Brain pericyte (primary cell): Measurements from ENCODE around the gene DPEP1.
"Not testable (repeated sequence)": the region's sequence is repeated elsewhere in the genome, so short reads cannot be mapped to it uniquely, and the experiment has no call there.

Experiments used
- DNase-seq: peaks from one replicate; pipeline ENCODE4 v3.0.0-alpha.2; 2012; ENCODE audit warnings: low read depth, low spot score

The DPEP1 gene

DNA sequence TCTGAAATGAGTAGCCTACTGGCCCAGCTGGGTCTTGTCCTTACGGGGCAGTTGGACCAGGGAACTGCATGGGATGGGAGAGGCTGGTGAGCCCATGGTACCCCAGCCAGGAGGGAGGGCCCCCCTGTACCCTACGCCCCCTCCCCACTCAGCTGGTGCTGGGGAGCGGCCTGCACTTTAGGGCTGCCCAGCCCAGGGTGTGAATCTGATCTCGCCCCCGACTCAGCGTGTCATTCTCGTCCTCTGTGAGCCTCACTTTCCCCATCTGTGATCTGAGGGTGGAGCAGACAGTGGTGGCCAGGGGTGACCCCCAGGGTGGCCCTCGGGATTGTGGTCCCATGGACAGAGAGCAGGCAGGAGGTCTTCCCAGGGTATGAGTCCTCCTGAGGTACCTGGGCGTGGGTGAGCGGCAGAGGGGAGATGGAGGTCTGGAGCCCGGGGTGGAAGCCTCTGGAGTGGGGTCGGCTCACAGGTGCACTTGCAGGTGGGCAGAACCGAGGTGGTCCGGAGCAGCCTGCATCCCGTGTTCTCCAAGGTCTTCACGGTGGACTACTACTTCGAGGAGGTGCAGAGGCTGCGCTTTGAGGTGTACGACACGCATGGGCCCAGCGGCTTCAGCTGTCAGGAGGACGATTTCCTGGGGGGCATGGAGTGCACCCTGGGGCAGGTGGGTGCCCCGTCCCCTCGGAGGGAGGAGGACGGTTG lies 36.2 kb upstream of the DPEP1 start:
- DNase-seq, result no peak

DNA sequence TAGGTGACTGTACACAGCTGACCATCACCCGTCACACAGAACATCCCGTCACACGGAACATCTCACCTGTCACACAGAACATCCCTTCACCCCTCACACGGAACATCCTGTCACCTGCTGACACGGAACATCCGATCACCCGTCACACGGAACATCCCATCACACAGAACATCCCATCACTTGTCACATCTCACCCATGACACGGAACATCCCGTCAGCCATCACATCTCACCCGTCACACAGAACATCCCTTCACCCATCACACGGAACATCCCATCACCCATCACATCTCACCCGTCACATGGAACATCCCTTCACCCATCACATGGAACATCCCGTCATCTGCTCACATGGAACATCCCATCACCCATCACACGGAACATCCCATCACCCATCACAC lies 34.1 kb upstream of the DPEP1 start:
- no peak for DNase-seq

DNA sequence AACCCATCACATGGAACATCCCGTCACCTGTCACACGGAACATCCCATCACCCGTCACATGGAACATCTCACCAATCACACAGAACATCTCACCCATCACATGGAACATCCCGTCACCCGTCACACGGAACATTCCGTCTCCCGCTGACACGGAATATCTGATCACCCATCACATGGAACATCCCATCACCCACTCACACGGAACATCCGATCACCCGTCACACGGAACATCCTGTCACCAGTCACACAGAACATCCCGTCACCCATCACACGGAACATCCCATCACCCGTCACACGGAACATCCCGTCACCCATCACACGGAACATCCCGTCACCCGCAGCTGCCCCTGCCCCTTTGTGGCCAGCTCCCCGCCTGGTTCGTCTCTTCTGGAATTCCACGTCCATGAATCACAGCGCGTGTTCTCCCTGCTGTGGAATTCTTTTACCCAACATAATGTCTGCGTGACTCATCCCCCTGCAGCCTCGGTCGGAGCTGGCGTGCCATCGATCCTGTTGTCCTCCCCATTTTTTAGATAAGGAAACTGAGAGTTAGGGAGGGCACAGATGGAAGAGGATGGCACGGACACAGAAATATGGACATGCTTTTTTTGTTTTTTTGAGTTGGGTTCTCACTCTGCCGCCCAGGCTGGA lies 32.3 kb upstream of the DPEP1 start:
- peak; percentile 92 for DNase-seq

DNA sequence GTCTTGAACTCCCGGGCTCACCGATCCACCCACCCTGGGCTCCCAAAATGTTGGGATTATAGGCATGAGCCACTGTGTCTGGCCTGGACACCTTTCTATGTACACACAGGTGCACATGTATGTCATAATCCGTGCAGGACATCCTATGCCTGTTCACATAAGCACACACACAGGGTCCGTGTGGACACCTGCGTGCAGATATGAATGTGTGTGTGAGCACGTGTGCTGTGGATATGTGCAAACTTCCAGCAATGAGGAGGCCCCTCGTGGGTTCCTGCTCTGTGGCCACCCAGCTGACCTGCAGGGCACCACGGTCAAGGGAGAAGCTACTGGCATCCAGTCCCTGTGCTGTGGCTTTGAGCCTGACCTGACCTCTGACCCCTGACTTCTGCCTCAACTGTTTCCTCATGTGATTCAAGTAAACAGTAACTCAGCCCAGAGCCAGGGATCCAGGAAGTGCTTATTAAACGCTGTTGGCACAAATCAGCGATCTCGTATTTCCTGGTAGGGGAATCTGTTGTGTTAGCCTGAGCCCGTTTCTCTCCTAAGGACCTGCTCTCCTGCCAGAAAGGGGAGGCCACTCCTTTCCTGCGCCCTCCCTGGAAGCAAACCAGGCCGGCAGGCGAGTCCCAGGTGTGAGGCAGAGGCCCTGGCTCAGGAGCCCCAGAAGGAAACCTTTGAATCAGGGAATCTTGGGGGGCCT lies 31.4 kb upstream of the DPEP1 start:
- DNase-seq, result no peak

DNA sequence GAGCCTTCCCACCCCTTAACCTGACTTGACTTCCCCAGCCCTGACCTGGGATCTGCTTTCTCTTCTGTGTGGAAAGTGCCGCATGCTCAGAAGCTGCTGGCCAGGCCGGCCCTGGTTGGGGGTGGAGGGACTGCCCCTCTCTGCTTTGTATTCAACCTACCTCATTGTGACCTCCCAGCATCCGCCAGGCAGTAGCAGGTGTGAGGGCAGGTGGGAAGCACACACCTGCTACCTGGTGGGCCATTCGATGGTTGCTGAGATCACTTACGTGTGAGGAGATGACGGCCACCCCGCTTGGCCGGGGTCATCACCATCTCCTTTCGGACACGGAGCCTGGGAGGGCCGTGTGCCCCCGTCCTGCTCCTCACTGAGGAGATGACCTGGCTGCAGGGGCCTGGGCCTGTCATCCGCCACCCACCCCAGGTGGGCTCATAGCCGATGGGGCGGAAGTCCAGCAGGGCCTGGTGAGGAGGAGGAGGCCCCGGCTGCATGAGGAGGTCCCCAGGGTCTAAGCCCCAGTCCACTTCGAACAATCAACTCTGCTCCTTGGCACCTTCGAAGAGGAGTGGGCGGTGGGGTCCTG lies 30.7 kb upstream of the DPEP1 start:
- DNase-seq, result no peak

DNA sequence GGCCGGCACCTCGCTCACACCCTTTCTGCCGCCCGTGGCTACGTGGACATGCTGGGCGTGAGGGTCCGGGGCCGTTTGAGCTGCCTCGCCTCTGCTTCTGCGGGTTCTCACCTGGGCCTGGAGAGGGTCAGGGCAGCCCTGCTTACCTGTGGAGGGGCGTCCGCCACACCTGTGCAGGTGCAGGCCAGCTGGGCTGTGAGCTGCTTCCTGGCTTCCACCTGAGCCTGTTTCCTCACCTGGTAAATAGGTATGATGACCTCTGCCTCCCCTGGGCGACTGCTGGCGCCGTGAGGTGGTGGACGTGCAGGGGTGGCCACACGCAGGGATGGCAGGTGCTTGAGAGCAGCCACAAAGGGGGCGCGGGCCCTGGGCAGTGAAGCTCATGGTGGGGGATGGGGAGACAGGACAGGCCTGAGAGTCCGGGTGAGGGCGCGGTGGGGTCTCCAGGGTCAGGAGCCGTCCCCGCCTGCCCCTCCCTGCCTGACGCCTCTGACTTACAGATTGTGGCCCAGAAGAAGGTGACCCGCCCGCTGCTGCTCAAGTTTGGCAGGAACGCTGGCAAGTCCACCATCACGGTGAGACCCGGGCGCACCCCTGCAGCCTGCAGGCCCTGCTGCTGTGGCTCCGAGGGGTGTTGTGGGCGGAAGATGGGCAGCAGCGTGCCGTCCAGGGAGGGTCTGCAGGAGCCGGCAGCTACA lies 30.1 kb upstream of the DPEP1 start:
- DNase-seq, result no peak

DNA sequence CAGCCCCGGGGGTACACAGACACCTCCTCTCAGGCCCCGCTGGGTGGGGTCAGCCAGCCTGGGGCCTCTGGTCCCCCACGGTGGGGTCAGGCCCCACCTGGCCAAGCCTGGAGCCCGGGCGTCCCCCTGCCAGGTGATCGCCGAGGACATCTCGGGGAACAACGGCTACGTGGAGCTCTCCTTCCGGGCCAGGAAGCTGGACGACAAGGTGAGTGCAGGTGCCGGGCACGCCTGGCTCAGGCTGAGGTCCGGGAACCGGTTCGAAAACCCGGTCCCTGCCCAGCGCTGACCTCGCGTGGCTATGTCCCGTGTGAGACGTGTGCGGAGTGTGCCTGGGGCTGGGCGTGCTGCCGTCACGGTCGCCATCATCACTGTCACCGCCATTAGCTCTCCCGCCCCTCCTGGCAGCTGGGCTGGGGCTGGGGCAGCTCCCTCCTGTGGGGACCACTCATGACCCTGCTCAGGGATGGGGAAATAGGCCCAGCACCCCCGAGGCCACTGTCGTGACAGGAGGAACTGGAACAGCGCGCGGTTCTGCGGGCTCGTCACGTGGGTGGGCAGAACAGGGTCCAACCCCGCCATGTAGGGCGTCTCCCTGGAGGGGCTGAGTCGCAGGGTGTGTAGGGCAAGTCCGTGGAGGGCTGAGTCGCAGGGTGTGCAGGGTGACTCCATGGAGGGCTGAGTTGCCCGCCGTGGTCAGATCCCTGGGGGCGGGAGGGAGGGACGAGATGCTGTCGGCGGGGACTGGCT lies 29.4 kb upstream of the DPEP1 start:
- DNase-seq, result no peak

DNA sequence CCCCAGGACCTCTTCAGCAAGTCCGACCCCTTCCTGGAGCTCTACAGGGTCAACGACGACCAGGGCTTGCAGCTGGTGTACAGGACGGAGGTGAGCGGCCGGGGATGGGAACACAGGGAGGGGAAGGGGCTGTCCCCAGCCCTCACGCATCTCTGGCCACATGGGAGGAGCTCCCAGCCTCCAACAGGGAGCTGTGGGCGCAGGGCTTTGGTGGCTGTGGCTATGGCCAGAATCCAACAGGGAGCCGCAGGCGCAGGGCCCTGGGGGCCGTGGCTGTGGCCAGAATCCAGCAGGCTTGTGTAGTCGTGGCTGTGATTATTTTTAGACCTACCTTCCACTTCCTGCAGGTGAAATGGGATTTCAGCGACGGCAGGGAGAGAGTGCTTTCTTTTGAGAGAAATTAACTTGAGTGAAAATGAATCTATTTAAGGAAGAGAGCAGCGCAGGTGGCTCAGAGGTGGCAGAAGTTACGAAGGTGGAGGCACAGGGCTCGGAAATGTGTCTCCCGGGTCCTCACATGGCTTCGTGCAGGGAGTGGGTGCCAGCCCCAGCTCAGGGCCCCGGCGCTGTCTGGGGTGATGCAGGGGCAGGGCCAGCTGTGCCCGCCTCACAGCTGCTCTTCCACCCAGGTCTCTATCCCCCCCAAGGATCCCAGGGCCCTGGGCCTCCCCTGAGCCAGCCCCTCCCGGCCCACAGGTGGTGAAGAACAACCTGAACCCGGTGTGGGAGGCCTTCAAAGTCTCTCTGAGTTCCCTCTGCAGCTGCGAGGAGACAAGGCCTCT lies 28.5 kb upstream of the DPEP1 start:
- no peak for DNase-seq

DNA sequence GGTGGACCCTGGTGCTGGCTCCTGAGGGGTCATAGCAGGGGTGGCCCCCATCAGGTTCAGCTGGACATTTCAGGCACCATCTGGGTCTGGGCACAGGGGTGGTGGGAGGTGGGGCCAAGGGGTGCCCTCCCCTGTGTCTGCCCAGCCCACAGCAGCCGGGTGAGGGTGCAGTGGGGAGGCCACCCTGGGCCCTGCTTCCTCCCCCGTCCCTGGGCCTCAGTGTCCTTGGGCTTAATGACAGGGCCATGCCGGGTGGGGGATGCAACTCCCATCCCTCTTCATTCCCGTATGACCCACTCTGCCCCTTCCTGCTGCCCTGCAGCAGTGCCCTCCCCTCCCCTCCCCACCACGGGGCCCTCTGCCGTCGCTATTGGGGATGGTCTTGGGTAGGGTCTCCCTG lies 27.2 kb upstream of the DPEP1 start:
- no peak for DNase-seq

DNA sequence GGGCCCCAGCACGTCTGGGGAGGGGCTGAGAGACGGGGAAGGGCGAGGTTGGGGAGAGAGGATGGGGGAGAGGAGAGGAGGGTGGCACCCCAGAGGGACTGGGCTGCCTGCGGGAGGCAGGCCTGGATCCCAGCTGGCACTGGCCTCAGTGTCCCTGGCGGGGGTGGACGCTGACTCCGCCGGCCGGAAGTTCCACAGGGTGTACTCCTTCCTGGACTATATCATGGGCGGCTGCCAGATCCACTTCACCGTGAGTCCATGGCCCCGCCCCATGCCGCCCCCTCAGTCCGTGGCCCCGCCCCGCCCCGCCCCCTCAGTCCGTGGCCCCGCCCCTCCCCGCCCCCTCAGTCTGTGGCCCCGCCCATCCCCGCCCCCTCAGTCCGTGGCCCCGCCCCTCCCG lies 26.6 kb upstream of the DPEP1 start:
- no peak for DNase-seq

DNA sequence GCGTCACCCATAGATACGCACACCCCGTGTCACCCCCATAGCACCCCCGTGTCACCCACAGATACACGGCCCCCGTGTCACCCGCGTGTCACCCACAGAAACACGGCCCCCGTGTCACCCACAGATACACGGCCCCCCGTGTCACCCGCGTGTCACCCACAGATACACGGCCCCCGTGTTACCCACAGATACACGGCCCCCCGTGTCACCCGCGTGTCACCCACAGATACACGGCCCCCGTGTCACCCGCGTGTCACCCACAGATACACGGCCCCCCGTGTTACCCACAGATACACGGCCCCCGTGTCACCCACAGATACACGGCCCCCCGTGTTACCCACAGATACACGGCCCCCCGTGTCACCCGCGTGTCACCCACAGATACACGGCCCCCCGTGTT lies 25.8 kb upstream of the DPEP1 start:
- not testable (repeated sequence) for DNase-seq

DNA sequence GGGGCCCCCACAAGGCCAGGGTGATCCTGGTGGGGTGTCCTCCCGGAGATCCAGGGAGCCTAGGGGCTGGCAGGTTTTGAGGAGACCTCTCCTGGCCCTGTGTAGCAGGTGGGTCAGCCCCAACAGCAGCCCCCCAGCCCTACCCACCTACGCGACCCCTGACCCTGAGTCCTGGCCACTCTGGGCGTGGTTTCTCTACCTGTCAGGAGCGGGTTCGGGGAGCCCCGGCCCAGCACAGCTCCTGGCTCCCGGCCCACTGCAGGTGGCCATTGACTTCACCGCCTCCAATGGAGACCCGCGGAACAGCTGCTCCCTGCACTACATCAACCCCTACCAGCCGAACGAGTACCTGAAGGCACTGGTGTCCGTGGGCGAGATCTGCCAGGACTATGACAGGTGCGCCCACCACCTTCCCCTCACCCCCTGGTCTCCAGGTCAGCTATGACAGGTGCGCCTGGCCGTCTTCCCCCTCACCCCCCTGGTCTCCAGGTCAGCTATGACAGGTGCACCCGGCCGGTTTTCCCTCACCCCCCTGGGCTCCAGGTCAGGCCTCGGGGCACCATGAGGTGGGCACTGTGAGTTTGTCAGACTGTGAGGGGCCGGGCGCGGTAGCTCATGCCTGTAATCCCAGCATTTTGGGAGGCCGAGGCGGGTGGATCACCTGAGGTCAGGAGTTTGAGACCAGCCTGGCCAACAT lies 24.9 kb upstream of the DPEP1 start:
- DNase-seq, result no peak

DNA sequence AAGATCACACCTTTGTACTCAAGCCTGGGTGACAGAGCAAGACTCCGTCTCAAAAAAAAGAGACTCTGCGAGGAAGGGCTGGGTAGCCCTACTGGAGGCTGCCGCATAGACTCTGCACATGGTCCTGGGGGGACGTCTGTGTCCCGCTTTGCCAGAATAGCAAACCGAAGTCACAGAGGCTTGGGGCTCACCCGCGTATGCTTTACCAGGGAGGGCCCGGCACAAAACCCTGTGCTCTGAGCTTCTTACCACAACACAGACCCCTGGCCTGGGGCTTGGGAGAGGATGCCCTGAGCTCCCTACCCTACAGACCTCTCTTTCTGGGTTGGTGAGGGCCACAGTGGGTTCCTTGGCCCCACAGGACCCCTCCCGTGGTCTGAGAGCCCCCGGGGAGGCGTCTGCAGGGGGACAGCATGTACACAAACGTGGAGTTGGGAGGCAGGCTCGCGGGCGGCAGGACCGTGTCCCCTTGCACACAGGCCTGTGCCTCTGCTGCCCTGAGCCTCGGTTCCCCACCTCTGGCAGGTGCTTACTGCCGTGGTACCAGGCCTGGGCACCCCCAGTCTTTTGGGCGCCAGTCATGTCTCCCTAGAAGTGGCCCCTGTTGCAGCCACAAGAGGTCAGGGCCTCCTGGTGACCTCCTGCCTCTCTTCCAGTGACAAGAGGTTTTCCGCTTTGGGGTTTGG lies 24.1 kb upstream of the DPEP1 start:
- DNase-seq, result no peak

DNA sequence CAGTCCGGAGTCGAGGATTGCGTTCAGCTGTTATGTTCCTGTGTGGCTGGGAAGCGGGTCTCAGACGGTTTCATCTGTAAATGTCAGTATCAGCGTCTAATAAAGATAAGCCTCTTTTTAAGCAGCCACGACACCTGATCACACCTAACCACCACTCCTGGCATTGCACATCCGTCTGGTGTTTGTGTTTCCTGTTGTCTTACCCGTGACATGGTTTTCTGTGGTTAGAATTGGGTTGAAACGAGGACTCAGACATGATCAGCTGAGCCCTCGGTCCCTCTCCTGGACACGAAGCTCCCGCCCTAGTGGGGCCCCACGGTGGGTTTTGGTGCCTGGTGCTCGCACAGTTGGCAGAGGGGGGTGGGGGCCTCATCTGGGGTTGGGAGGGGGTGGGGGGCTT lies 19.6 kb upstream of the DPEP1 start:
- DNase-seq, result no peak

DNA sequence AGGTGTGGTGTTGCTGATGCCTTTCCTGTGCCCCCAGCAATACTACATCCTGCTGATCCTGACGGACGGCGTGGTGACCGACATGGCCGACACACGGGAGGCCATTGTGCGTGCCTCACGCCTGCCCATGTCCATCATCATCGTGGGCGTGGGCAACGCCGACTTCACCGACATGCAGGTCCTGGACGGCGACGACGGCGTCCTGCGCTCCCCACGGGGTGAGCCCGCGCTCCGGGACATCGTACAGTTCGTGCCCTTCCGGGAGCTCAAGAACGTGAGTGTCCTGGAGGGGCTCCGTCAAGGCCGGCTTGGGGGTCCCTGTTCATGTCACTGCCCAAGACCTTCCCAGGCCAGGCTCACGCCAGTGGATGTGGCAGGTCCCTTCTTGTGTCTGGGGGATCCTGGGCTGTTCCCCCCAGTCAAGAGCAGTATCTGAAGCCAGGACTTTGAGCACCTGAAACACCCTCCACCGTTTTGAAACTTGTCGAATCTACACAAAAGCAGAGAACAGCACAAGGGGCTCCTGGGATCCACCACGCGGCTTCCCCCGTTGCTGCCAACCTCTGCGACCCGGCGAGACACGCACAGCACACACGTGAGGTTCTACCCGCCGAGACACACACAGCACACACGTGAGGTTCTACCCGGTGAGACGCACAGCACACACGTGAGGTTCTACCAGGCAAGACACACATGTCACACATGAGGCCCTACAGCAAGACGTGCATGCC lies 17.9 kb upstream of the DPEP1 start:
- DNase-seq, result no peak

DNA sequence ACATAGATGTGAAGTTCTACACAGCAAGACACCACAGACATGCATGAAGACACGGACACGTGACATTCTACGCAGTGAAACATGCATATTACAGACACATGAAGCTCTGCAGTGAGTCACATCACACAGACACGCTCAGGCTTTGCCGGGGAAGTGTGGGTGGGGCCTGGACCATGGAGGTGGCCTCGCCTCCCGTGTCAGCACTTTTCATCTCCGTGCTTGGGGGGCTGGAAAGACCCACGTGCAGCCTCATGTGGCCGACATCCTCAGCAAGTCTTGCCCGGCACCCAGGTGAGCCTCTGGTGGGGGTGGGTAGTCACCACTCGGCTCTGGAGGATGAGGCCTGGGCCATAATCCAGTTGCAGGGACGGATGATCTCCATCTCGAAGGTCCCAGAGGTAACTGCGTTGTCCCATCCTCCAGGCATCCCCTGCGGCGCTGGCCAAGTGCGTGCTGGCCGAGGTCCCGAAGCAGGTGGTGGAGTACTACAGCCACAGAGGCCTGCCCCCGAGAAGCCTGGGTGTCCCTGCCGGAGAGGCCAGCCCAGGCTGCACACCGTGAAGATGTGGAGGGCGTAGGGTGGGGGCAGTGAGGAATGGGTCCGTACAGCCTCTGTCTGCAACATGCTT lies 17.3 kb upstream of the DPEP1 start:
- DNase-seq, result no peak

DNA sequence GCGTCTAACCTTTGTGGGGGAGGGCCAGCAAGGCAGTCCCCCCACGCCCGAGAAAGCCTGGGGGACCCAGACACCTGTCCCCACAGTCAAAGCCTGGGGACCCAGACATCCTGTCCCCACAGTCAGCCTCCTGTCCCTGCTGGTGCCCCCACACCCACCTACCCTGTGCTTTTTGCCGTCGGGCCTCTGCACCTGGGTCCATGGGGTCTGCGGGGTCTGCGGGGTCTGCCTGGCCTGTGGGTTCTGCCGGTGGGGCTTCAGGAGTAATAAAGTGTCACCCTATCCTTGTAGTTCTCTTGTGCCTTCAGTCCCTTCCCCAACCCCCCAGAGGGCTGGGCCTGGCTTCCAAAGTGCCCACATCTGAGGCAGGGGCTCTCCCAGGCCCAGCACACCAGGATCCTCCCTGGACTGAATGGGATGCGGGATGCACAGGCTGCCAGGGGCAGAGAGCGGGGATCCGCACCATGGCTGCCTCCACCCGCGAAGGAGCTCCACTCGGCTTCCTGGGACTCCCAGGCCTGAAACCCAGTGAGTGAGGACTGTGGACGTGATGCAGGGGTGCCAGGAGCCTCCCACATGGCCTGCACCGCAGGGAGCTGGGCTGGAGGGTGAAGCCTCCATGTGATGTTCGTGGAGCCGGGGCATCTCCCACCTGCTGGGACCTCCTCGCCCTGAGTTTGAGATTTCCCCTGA lies 16.3 kb upstream of the DPEP1 start:
- DNase-seq, result no peak

DNA sequence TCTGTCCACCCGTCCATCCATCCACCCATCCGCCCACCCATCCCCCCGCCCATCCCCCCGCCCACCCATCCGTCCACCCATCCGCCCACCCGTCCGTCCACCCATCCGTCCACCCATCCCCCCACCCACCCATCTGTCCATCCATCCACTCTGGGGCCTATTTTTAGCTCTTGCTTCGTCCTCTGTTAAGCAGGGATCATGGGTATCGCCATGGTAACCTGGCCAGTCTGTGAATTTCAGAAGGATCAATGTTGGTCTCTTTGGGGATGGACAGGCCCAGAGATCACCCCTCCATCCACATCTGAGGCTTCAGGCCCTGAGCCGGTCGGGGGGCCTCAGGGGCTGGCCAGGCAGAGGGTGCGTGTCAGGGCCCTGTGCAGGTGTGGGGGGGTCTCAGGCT lies 15.2 kb upstream of the DPEP1 start:
- DNase-seq, result no peak
